DND-41 (cell line): ENCODE data around the gene TAF7.
"Not testable (repeated sequence)": the region's sequence is repeated elsewhere in the genome, so short reads cannot be mapped to it uniquely, and the experiment has no call there.

Experiments
- CTCF ChIP-seq: IDR thresholded peaks from 2 replicates; pipeline ENCODE4 v1.5.1; 2012; ENCODE audit warnings: borderline replicate concordance, low read length, moderate library complexity, mild to moderate bottlenecking; ENCODE audit not compliant: poor library complexity, severe bottlenecking; ENCODE audit errors: extremely low read depth
- EZH2 ChIP-seq: IDR thresholded peaks from 3 replicates; pipeline ENCODE4 v1.6.1; 2012; ENCODE audit warnings: borderline replicate concordance, low read depth, mild to moderate bottlenecking, moderate library complexity, low read length, inconsistent platforms; ENCODE audit not compliant: severe bottlenecking

- not testable (repeated sequence) for TF ChIP-seq CTCF, EZH2
Measured at GRCh38 chr5:141332571-141332970, 12.0 kb upstream of the TAF7 start.
